Memory B cell (primary cell): ENCODE results near the gene FAF1.
A peak's percentile ranks its signal among the peaks of the same experiment; 100 is the strongest.

Source experiments
- ATAC-seq: fragments of 150-1000 bp; cut with Tn5 transposase; 2 replicates; pipeline ENCODE4 v1.10.0; 2021; ENCODE audit warnings: low read depth, mild to moderate bottlenecking, moderate library complexity
- DNase-seq, 2 donors: peaks; one replicate each; pipeline ENCODE4 v3.0.0; 2022; ENCODE audit warnings: low spot score in 2 of 2
- H3K27ac Mint-ChIP-seq: one replicate; pipeline ENCODE4 v1.8.0; 2022; ENCODE audit warnings: mild to moderate bottlenecking, moderate library complexity, mixed read lengths
- H3K27me3 Mint-ChIP-seq: one replicate; pipeline ENCODE4 v1.8.0; 2022; ENCODE audit warnings: mixed read lengths
- H3K36me3 Mint-ChIP-seq: one replicate; pipeline ENCODE4 v1.8.0; 2022; ENCODE audit warnings: mild to moderate bottlenecking, mixed read lengths
- H3K4me1 Mint-ChIP-seq: one replicate; pipeline ENCODE4 v1.8.0; 2022; ENCODE audit warnings: mixed read lengths
- H3K4me3 Mint-ChIP-seq: one replicate; pipeline ENCODE4 v1.8.0; 2022; ENCODE audit warnings: mild to moderate bottlenecking, moderate library complexity, mixed read lengths
- H3K9me3 Mint-ChIP-seq: one replicate; pipeline ENCODE4 v1.8.0; 2022; ENCODE audit warnings: mixed read lengths

Gene FAF1

DNA sequence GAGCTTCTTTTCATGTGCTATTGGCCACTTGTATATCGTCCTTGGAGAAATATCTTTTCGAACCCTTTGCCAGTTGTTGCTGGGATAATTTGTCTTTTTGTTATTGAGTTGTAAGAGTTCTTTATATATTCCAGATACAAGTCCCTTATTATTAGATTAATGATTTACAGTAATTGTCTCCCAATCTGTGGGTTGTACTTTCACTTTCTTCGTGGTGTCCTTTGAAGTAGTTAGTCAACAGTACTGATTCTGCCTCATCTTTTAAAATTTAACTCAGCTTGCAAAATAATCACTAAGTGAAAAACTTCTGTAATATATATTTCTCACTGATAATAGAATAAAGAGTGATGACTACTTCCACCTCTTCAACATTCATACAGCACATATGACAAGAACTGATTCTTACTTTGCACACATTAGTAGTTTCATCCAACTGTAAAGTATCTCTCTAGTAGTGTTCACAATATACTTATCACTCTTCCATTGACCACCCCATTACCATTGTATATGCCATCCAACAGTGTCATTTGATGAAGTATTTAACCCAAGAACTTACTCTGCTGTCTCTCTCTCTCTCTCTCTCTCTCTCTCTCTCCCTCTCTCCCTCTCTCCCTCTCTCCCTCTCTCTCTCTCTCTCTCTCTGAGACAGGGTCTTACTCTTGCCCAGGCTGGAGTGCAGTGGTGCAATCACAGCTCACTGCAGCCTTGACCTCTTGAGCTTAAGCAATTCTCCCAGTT, 432.6 kb downstream of the FAF1 start:
- ATAC-seq (no peak), DNase-seq (no peak)
- H3K9me3 Mint-ChIP-seq = peaks cover 5% of the 10 kb centered on the region
- peaks cover 43% of the 10 kb centered on the region for H3K36me3 Mint-ChIP-seq
- no peak overlapping the region for H3K27ac Mint-ChIP-seq
- no peaks in the 10 kb centered on the region for H3K27me3 Mint-ChIP-seq
- no peak overlapping the region for H3K4me3 Mint-ChIP-seq
- H3K4me1 Mint-ChIP-seq = no peaks in the 10 kb centered on the region

GRCh38 chr1:50526431-50526830, 433.6 kb downstream of the FAF1 start:
- Mint-ChIP-seq H3K27me3 (no peaks in the 10 kb centered on the region), H3K9me3 (peaks cover 5% of the 10 kb centered on the region), H3K4me3 (no peak overlapping the region), H3K36me3 (peaks cover 46% of the 10 kb centered on the region), H3K4me1 (no peaks in the 10 kb centered on the region), H3K27ac (no peak overlapping the region)
- DNase-seq (no peak), ATAC-seq (no peak)

DNA sequence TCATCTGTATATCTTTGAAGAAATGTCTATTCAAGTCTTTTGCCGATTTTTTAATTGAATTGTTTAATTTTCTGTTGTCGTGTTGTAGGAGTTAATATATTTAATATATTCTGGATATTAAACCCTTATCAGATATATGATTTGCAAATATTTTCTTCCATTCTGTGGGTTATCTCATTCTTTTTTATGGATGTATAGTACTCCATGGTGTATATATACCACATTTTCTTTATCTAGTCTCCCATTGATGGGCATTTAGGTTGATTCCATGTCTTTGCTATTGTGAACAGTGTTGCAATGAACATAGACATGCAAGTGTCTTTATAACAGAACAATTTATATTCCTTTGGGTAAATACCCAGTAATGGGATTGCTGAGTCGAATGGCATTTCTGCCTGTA, 436.5 kb downstream of the FAF1 start:
- Mint-ChIP-seq H3K27me3 (no peaks in the 10 kb centered on the region), H3K27ac (no peak overlapping the region), H3K4me1 (no peaks in the 10 kb centered on the region), H3K36me3 (peaks cover 42% of the 10 kb centered on the region), H3K4me3 (no peak overlapping the region), H3K9me3 (peaks cover 4% of the 10 kb centered on the region)
- no peak for ATAC-seq
- DNase-seq = no peak

- DNase-seq (no peak), ATAC-seq (no peak)
- no peak overlapping the region for H3K27ac Mint-ChIP-seq
- no peaks in the 10 kb centered on the region for H3K27me3 Mint-ChIP-seq
- H3K36me3 Mint-ChIP-seq = peaks cover 39% of the 10 kb centered on the region
- H3K9me3 Mint-ChIP-seq = peaks cover 4% of the 10 kb centered on the region
- H3K4me1 Mint-ChIP-seq = no peaks in the 10 kb centered on the region
- H3K4me3 Mint-ChIP-seq = no peak overlapping the region
These were observed 437.2 kb downstream of the FAF1 start for GRCh38 chr1:50522691-50523342.

DNA sequence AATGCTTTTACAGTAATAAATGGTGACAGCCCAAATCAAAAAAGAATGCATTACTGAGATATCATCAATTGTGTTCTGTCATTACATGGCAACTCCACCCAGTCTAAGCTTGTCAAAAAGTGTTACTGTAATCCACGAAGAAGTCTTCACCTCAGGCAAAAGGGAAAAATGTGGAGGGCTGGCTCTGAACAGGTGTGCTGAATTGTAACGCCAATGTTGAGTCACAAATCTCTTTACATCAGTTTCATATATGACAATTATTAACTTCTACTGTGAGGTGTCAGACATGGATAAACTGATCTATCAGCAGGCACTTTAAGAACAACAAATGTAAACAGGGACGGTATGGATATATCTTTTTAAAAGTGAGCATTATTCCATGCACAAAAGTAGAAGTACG, 438.4 kb downstream of the FAF1 start:
- DNase-seq (no peak), ATAC-seq (no peak)
- H3K4me3 Mint-ChIP-seq = no peak overlapping the region
- H3K27ac Mint-ChIP-seq = no peak overlapping the region
- no peaks in the 10 kb centered on the region for H3K4me1 Mint-ChIP-seq
- H3K9me3 Mint-ChIP-seq = peaks cover 4% of the 10 kb centered on the region
- no peaks in the 10 kb centered on the region for H3K27me3 Mint-ChIP-seq
- peaks cover 31% of the 10 kb centered on the region for H3K36me3 Mint-ChIP-seq

DNA sequence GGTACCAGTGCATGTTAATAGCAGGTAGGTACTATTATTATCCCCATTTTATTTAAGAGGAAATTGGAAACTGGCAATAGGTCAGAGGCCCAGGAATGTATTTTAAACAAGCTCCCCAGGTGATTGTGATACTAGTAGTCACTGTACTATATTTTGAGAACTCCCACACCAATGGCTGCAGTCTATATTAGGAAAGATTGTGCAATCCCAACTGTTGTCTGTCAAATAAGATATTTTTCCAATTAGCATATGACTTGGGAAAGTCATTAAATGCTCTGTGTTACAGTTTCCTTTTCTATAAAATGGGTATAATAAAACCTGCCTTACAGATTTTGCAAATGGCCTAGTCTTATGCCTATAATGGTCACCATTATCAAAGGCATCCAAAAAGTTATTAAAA, 442.6 kb downstream of the FAF1 start:
- no peak for DNase-seq
- Mint-ChIP-seq H3K36me3 (peaks cover 24% of the 10 kb centered on the region), H3K27ac (no peak overlapping the region), H3K27me3 (no peaks in the 10 kb centered on the region), H3K4me1 (no peaks in the 10 kb centered on the region), H3K4me3 (no peak overlapping the region), H3K9me3 (no peaks in the 10 kb centered on the region)
- no peak for ATAC-seq

DNA sequence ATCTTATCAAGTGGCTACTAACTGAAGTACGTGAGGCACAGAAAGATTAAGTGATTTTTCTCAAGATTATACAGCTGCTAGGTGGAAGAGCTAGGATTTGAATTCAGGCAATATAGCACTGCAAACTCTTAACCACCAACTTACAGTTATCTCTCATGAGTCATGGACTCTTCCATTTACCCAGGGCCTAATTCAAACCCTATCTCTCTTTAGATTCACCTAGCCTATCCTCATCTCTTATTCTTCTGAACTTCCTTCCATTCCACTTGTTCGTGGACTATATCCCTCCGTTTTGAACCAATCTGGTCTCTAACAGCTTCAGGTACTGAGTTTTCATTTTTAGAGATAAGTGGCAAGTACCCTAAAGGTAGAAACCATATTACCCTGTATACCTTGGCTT, 444.0 kb downstream of the FAF1 start:
- Mint-ChIP-seq H3K27ac (no peak overlapping the region), H3K9me3 (no peaks in the 10 kb centered on the region), H3K4me3 (no peak overlapping the region), H3K4me1 (no peaks in the 10 kb centered on the region), H3K36me3 (peaks cover 31% of the 10 kb centered on the region), H3K27me3 (no peaks in the 10 kb centered on the region)
- ATAC-seq (no peak), DNase-seq (no peak)

- no peak for ATAC-seq
- H3K36me3 Mint-ChIP-seq = peaks cover 49% of the 10 kb centered on the region
- peaks cover 7% of the 10 kb centered on the region for H3K9me3 Mint-ChIP-seq
- H3K27ac Mint-ChIP-seq = no peak overlapping the region
- no peak overlapping the region for H3K4me3 Mint-ChIP-seq
- no peaks in the 10 kb centered on the region for H3K4me1 Mint-ChIP-seq
- H3K27me3 Mint-ChIP-seq = no peaks in the 10 kb centered on the region
- no peak for DNase-seq
These were observed 452.0 kb downstream of the FAF1 start for GRCh38 chr1:50508040-50508586.

GRCh38 chr1:50505427-50505826, 454.6 kb downstream of the FAF1 start:
- H3K9me3 Mint-ChIP-seq = peaks cover 8% of the 10 kb centered on the region
- H3K4me3 Mint-ChIP-seq = no peak overlapping the region
- peaks cover 3% of the 10 kb centered on the region for H3K4me1 Mint-ChIP-seq
- DNase-seq (no peak), ATAC-seq (no peak)
- H3K36me3 Mint-ChIP-seq = peaks cover 44% of the 10 kb centered on the region
- no peaks in the 10 kb centered on the region for H3K27me3 Mint-ChIP-seq
- H3K27ac Mint-ChIP-seq = no peak overlapping the region

DNA sequence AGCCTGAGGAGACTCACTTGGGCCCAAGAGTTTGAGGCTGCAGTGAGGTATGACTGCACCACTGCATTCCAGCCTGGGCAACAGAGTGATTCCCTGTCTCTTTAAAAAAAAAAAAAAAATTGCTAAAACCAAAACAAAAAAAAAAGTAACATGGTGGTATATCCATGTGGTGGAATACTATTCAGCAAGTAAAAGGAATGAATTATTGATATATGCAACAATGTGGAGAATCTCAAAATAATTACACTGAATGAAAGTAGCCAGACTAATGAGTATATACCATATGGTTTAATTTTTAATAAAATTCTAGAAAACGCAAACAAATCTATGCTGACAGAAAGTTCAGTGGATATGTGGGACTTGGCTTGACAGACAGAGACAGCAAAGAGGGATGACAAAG, 456.6 kb downstream of the FAF1 start:
- DNase-seq (no peak), ATAC-seq (no peak)
- Mint-ChIP-seq H3K4me1 (peaks cover 3% of the 10 kb centered on the region), H3K9me3 (peaks cover 8% of the 10 kb centered on the region), H3K4me3 (no peak overlapping the region), H3K36me3 (peaks cover 48% of the 10 kb centered on the region), H3K27ac (no peak overlapping the region), H3K27me3 (no peaks in the 10 kb centered on the region)

- DNase-seq (no peak), ATAC-seq (no peak)
- Mint-ChIP-seq H3K4me3 (no peak overlapping the region), H3K27me3 (no peaks in the 10 kb centered on the region), H3K9me3 (peaks cover 8% of the 10 kb centered on the region), H3K4me1 (peaks cover 3% of the 10 kb centered on the region), H3K27ac (peak overlapping the region; percentile 62), H3K36me3 (peaks cover 51% of the 10 kb centered on the region)
These were observed 457.9 kb downstream of the FAF1 start for GRCh38 chr1:50502147-50502546.

GRCh38 chr1:50497007-50497406, 463.1 kb downstream of the FAF1 start:
- Mint-ChIP-seq H3K36me3 (peaks cover 37% of the 10 kb centered on the region), H3K4me1 (peaks cover under 1% of the 10 kb centered on the region), H3K27ac (no peak overlapping the region), H3K9me3 (peaks cover 2% of the 10 kb centered on the region), H3K27me3 (no peaks in the 10 kb centered on the region), H3K4me3 (no peak overlapping the region)
- no peak for ATAC-seq
- no peak for DNase-seq

GRCh38 chr1:50493710-50494109, 466.4 kb downstream of the FAF1 start:
- no peak overlapping the region for H3K4me3 Mint-ChIP-seq
- H3K9me3 Mint-ChIP-seq = peaks cover 7% of the 10 kb centered on the region
- H3K27me3 Mint-ChIP-seq = no peaks in the 10 kb centered on the region
- H3K36me3 Mint-ChIP-seq = peaks cover 51% of the 10 kb centered on the region
- no peaks in the 10 kb centered on the region for H3K4me1 Mint-ChIP-seq
- no peak overlapping the region for H3K27ac Mint-ChIP-seq
- ATAC-seq (no peak), DNase-seq (no peak)

GRCh38 chr1:50492142-50492541, 467.9 kb downstream of the FAF1 start:
- no peak for DNase-seq
- Mint-ChIP-seq H3K4me1 (no peaks in the 10 kb centered on the region), H3K36me3 (peaks cover 53% of the 10 kb centered on the region), H3K27me3 (no peaks in the 10 kb centered on the region), H3K9me3 (peaks cover 7% of the 10 kb centered on the region), H3K27ac (no peak overlapping the region), H3K4me3 (no peak overlapping the region)
- ATAC-seq = no peak

DNA sequence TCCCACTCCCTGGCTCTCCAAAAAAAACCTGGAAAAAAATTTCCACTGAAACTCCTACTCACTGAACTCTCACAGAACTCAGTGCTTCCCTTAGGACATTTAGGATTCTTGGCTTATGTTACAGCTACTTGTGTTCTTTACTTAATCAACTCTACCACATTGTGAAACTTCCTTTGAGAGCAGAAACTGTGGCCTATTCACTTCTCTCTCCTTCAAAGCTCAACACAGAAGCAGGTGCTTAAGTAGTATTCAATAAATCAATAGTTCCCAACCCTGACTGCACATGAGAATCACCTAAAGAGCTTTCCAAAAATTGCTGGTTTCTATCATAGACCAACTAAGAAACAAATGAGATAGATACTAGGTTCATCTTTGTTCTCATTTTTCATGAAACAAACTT, 468.9 kb downstream of the FAF1 start:
- H3K27ac Mint-ChIP-seq = no peak overlapping the region
- no peak overlapping the region for H3K4me3 Mint-ChIP-seq
- peaks cover 53% of the 10 kb centered on the region for H3K36me3 Mint-ChIP-seq
- peaks cover 6% of the 10 kb centered on the region for H3K9me3 Mint-ChIP-seq
- H3K4me1 Mint-ChIP-seq = no peaks in the 10 kb centered on the region
- DNase-seq = no peak
- no peak for ATAC-seq
- no peaks in the 10 kb centered on the region for H3K27me3 Mint-ChIP-seq
